Stimulated activated CD4-positive, alpha-beta T cell treated with anti-CD3 and anti-CD28 coated beads, Interleukin-12 subunit alpha, Interleukin-12 subunit beta, amount 100 ng/mL, for 24 hours (primary cell): ENCODE results near the gene TNFRSF19.
A peak's percentile ranks its signal among the peaks of the same experiment; 100 is the strongest.
"Not testable (repeated sequence)": the region's sequence is repeated elsewhere in the genome, so short reads cannot be mapped to it uniquely, and the experiment has no call there.

Experiments used
- DNase-seq, 2 experiments: peaks; one replicate each; pipeline ENCODE4 v3.0.0-alpha.2; 2020; ENCODE audit warnings: low read depth in 2 of 2

Gene TNFRSF19

DNA sequence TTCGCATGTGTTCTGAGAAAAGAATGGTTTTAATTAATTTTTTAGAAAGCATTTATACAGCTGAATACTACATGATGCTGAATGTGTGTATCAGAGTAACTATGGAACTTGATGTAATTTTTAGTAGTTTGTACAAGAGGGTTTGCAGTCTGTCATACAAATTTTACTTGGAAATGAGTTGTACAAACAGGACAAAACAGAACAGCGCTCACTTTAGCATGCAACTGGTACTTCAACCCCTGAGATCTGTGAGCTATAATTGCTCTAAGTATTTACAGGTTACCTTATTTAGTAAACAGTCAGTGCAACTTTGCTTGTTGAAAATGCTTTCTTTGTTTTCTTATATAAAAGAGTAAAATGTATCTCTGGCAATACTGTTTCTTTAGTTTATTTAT, 706 bp downstream of the TNFRSF19 start:
- no peak for DNase-seq

DNA sequence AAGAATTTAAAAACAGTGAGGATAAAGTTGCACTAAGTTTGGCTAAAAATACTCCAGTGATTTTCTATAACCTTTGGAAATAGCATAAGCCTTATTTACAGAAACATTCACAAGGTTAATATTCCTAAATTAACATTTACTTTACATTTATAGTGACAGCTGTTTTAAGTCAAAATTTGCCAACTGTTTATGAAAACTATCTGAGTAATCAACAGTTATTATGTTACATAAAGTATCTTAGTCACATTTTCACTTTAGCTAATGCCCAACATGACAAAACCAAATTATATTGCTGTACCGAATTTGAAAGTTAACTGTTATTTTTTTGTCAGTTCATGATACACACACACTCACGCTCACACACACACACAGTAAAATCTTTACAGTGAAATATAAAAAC, 1.2 kb downstream of the TNFRSF19 start:
- DNase-seq = no peak

DNA sequence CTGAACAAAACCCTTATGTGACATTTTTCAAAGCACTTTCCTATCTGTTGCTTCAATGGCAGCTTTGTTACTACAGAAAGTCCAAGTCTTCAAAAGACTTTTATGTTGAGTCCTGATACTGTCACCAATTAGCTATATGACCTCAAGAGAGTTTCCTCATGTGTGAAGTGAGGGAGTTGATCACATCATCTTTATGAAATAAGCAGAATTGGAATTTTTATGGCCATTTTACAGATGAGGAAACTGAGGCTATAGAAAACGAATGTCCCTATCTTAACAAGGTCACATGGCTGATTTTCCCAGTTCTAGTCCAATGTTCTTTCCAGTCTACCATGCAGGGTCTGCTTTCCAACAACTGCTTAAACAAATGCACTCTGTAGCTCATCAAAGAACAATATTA, 2.6 kb downstream of the TNFRSF19 start:
- DNase-seq = no peak

DNA sequence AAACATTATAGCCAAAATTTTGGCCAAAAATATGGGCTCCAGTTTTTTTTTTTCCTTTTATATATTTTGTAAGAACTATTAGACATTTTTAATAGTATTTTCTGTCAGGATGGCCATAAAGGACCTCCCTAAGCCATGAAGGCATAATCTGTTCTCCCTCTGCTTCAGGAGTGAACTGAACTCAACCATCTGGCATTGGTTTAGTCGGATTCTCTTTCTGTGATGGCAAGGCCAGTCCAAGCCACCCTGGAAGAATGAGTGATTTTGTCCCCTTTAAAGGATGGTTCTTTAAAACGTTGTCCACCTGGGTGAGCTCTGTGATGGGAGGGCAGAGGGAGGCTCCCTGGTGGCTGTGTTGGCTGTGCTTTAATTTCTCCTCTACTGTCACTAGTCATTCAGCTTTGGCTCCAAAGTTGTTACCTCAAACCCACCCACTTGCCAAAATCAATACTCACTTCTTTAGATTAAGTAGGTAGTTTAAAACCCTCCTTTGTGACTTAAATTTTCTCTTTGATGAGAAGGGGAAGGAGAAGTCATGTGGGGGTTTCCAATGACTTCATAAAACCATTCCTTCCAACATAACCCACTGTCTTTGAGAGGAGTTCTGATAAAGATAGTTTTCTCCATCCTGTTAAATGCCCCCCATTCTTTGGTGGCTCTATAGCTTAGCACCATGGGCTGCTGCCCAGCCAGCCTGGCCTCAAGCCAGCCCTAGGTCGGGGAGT, 4.4 kb downstream of the TNFRSF19 start:
- no peak for DNase-seq

DNA sequence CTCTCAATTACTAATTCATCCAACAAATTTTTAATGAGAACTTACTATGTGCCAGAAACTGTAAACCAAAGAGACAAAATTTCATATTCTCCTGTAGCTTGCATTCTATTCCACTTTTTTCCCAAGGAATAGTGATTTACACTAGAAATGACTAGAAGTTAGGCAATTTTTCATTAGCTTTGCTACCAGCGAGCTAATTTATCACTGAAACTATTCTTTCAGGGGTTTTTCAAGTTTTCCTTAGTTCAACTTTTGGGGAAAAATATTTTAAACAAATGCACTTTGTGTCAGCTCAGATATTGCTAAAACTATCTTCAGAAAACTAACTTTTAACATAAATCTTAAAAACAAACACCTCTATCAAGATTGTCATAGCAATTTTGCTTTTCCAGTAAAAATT, 5.4 kb downstream of the TNFRSF19 start:
- no peak for DNase-seq

DNA sequence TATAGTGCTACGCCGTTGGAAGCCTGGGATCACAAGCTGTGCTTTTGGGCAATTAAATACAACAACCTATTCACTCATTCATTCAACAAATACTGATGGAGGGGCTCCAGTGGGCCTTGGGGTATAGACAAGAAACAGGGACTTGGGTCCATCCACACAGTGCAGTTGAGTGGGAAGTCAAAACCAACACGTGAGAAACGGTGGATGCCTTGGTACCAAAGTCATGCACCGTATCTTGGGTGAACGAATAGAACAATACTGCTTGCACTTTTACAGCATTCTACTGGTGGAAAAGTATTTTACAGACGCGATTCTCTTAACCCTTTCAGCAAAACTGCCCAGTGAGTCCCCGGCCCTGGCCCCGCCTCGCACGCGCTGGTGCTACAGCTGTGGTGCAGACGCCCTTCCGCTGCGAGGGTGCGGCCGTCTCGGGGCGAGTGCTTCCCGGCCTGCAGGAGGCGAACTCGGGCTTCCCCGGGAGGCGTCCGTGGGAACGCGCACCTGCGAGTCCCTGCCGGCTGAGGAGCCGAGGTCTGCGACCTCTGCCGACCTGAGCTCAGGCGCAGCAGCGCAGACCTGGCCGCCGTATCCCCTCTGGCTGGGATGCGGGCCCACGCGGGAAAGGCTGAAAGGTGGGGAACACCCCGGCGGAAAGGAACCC, 8.3 kb downstream of the TNFRSF19 start:
- DNase-seq = peak; percentile 39 to 59

DNA sequence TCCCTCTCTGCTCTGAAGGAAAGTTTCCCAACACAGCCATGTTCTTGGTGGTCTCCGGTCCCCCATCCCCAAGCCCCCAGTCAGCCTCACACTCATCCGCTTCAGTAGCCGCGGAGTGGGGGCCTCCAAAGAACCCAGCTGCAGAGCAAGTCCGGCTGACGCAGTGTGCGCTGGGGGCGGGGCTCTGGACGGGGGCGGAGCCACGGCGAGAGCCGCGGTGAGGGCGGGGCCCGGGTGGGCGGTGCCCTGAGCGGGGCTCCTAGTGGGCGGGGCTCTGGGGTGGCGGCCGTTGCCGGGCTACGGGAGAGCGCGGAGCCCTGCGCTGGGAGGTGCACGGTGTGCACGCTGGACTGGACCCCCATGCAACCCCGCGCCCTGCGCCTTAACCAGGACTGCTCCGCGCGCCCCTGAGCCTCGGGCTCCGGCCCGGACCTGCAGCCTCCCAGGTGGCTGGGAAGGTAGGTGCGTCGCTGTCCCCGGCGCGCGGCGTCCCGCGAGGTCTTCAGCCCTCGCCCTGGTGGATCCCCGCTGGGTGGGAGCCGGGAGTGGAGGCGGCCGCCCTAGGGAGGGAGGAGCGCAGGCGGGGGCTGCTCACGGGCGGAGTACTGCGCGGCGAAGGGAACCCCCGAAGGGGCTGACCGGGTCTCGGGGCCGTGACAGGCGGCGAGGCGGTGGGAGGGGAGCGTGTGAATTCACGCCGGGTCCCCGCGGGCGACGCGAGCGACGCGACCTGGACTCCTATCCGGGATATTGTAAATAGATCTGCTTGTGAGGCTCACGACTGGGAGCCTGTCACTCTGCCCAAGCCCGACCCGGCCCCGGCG, 9.1 kb downstream of the TNFRSF19 start:
- DNase-seq = peak; percentile 89 to 91

DNA sequence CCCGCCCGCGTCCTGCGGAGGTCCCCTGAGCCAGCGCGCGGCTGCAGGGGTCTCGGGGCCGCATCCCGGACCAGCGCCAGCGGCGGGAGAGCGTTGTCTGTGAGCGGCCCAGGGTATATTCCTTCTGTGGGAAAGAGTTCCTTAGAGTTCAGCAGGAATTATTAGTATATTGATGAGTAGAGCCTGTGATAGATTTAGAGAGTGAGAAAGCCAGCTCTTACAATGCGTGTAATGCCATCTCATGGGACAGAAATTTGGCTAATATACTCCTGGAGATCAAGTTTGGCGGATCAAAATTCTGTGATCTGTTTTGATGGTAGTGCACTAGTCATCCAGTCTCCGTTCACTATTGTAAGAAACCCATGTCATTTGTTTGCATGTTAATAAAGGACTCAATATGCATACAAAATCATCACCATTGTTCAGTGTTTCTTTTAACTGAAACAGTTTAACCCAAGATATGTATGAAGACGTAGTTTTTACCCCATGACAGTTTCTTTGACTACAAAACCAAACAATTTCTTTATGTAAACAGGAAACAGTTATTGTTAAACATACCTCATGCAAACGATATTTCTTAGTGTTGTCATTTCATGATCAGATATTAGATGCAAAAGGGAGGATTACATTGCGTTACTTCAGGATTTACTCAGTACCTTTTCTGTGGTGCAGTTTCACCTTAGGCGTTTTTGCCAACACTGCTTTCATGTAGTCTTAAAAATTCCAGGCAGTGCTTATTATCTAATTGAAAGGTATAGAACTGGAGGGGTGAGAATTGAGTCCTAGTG, 9.9 kb downstream of the TNFRSF19 start:
- DNase-seq = no peak

DNA sequence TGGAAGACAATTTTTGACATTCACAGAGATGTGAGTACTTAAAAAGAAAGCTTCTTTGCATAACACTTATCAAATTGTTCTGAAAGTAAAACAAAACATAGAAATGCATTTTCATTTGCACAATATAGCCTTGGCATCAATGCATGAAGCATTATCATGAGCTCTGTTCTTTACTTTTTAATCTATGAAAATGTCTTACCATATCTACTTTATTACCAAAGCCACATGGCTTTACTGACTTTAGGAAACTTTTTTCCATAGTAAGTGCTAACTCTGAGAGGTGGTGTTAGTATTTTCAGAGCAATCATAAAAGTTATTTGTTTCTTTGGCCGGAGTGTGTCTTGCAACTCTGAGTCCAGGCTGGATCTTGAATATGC, 10.5 kb downstream of the TNFRSF19 start:
- DNase-seq = no peak

DNA sequence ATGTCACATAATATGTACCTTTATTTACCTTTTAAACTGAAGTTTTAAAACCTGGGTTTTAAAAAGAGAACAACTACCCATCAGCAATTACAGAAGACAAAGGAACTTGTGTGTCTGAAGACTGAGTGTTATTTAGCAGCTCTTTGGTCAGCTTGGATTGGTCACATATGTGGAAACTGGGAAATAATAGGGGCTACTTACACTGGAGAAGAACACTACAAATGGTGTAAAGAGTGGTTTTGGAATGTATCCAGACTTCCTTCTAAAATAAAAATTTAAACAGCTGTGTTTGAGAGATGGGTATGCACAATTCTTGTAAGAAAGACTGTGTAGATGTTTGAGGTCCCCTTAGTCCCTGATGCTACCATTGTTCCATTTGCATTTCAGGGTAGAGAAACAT, 13.3 kb downstream of the TNFRSF19 start:
- no peak for DNase-seq

DNA sequence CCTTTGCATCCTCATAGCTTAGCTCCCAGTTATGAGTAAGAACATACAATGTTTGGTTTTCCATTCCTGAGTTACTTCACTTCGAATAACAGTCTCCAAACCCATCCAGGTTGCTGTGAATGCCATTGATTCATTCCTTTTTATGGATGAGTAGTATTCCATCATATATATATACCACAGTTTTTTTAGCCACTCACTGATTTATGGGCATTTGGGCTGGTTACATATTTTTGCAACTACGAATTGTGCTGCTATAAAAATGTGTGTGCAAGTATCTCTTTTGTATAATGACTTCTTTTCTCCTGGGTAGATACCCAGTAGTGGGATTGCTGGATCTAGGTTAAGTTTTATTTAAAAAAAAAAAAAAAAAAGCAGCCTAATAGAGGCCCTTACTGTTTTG, 14.1 kb downstream of the TNFRSF19 start:
- no peak for DNase-seq

DNA sequence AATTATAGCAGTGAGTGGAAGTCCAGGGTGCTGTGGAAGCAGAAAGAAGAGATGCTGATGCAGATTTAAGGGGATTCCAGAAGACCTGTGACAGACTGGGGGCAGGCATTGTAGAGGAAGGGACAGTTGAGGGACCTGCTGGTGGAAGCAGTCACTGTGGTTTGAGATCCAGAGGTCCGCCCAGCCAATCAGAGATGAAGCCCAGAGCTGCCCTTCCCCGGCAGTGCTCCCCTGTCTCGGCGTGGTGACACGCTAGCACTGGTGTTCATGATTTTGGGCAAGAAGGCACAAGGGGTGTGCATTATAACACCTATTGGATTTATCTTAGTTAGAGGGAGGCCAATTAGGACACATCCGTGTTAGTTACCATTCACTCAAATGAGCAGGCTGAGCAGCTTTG, 16.1 kb downstream of the TNFRSF19 start:
- DNase-seq = no peak

DNA sequence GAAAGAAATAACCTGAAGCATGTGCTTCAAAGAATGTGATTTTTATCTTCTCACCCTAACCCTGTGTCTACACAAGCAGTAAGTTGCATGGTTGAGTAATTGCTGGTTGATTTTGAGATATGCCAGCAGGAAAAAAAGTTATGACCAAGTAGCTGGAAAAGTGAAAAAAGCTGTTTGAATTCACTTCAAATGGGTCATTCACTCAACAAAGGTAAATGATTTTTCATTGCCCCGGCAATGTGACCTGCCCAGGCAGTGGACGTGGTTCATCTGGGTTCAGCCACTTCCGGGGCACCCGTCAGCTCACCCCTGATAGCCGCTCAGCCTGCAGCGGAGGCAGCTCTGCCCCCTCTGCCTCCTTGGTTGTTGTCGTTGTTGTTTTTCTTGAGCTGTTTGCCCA, 18.5 kb downstream of the TNFRSF19 start:
- DNase-seq = no peak

DNA sequence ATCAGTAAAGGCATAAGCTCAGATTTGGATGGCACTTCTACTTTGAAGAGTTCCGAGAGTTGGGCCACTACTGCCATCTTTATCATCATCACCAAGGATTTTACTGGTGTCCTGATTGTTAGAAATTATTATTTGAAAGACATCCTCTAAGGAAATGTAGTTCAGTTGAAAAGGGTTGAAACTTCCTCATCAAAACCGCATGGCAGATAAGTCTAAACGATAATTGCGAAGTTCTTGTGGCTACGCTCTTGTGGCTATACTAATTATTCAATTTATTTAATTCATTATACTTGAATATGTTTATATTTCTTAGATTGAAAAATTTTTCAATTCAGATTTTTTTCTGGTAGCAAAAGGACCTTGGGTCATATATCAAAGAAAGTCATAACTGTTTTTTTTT, 22.4 kb downstream of the TNFRSF19 start:
- no peak for DNase-seq

DNA sequence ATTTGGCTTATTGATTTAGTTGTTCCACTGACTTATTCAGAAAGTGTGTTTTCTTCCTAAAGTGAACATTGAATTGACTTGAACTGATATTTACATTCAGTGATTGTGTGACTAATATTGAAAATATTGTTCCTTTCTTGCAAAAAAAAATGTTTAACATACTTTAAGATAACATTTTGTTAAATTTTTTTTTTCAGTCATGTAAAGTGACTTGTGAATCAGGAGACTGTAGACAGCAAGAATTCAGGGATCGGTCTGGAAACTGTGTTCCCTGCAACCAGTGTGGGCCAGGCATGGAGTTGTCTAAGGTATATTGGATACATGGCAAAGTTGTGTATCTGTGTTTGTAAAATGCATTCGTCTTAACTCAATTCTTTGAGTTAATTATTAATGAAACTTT, 22.9 kb downstream of the TNFRSF19 start:
- DNase-seq = no peak

DNA sequence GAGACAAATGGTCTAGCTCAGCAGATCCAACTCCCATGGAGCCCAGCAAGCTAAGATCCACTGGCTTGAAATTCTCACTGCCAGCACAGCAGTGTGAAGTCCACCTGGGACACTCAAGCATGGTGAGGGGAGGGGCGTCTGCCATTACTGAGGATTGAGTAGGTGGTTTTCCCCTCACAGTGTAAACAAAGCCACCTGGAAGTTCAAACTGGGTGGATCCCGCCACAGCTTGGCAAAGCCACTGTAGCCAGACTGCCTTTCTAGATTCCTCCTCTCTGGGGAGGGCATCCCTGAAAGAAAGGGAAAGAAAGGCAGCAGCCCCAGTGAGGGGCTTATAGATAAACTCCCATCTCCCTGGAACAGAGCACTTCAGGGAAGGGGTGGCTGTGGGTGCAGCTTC, 24.1 kb downstream of the TNFRSF19 start:
- not testable (repeated sequence) for DNase-seq

DNA sequence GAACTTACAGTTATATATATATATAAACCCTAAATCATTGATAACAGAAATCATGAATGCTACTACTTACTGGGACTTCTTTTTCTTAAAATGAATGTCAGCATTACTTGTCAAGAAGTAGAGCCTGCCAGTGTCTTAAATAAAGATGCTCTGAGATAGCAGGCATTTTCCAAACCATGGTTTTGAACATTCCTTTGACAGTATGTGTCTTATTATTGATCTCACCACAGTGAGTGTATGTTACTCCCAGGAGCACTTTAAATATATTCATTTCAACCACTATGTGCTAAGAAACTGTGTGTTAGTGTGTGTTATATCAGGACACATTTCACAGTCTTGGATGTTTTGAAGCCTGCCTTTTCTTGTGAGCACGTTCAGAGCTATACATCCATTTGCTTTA, 28.2 kb downstream of the TNFRSF19 start:
- DNase-seq = no peak

DNA sequence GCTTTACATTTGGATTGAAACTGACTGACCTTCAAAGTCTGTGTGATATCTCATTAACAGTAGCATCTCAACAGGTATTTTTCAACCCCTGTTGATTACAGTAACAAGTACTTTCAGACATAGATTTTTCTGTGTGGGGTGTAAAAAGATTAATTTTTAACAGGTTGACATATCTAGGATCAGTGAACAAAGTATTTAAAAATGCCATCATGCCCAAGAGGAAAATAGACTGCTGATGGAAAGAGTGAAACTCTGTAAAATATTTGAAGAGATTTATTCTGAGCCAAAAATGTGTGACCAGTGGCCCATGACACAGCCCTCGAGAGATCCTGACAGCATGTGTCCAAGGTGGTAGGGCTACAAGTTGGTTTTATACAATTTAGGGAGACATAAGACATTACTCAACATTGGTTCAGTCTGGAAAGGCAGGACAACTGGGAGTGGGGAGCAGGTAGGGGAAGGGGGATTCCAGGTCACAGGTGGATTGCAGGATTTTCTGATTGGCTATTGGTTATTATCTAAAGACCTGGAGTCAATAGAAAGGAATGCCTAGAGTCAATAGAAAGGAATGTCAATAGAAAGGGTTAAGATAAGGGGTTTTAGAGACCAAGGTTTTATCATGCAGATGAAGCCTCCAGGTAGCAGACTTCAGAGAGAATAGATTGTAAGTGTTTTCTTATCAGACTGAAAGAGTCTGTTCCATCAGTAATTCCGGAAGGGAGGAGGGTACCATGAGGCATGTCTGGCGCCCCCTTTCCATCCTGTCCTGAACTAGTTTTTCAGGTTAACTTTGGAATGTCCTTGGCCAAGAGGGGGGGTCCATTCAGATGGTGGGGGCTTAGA, 29.1 kb downstream of the TNFRSF19 start:
- DNase-seq = no peak

DNA sequence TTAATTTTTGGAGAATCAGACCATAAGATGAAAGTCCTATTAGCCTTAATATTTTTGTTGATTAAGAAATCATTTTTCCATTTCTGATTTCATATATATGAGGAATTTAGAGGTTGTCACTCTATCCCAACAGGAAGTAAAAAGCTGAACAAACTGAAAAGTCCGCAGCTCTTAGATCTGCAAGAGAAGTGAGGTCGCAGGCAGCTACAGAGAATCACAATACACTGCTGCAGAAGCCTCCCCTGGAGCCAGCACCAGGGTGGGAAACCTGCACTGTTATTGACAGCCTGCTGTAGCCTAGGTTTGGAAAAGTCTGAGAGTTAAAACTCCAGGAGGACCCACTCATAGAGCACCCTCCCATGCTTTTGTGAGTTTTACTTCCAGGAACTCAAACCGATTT, 29.9 kb downstream of the TNFRSF19 start:
- no peak for DNase-seq

DNA sequence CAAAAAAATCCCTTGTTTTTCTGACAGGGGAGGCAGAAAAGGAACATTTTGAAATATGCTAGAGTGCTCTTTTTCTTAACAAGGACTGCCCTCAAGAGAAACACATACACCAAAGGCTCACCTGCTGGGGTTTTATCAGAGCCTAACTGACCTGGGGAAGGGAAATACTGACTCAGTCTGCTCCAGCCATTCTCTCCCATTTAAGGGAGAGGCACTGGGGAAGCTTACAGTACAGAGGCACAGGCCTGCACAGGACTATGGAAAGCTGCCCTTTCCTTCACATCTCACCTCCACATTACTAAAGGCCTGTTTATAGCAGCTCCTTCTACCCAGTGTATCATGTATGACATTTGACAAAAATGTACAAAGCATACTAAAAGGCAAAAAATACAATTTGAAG, 30.3 kb downstream of the TNFRSF19 start:
- DNase-seq = no peak

DNA sequence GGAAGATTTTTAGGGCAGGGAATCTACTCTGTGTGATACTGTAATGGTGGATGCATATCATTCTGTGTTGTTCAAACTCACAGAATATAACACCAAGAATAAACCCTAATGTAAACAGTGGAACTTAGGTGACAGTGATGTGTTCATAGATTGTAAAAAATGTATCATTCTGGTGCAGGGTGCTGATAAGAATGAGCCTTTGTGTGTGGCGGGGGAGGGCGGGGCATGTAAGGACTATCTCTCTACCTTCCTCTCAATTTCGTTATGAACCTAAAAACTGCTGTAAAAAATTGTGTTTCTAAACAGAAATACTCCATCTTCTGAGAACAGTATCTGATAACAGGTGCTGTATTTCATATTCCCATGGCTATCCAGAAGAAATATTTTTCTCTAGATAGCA, 35.6 kb downstream of the TNFRSF19 start:
- no peak for DNase-seq
